Testis (tissue), 2 donors: ENCODE results near the gene NASP.

Experiments
- CTCF ChIP-seq, 3 experiments: fragments of 450-650 bp in 2 of 3; fragments of 200-600 bp in 1 of 3; sonication (generic) in 1 of 3; IDR thresholded peaks; one replicate each; pipeline ENCODE4 v1.5.1; 2016 to 2019; ENCODE audit warnings: antibody characterized with exemption in 3 of 3, mild to moderate bottlenecking in 2 of 3, moderate library complexity in 1 of 3
- POLR2A ChIP-seq: fragments of 450-650 bp; IDR thresholded peaks from one replicate; pipeline ENCODE4 v1.6.1; 2017; ENCODE audit warnings: antibody characterized with exemption, mild to moderate bottlenecking, moderate library complexity

DNA sequence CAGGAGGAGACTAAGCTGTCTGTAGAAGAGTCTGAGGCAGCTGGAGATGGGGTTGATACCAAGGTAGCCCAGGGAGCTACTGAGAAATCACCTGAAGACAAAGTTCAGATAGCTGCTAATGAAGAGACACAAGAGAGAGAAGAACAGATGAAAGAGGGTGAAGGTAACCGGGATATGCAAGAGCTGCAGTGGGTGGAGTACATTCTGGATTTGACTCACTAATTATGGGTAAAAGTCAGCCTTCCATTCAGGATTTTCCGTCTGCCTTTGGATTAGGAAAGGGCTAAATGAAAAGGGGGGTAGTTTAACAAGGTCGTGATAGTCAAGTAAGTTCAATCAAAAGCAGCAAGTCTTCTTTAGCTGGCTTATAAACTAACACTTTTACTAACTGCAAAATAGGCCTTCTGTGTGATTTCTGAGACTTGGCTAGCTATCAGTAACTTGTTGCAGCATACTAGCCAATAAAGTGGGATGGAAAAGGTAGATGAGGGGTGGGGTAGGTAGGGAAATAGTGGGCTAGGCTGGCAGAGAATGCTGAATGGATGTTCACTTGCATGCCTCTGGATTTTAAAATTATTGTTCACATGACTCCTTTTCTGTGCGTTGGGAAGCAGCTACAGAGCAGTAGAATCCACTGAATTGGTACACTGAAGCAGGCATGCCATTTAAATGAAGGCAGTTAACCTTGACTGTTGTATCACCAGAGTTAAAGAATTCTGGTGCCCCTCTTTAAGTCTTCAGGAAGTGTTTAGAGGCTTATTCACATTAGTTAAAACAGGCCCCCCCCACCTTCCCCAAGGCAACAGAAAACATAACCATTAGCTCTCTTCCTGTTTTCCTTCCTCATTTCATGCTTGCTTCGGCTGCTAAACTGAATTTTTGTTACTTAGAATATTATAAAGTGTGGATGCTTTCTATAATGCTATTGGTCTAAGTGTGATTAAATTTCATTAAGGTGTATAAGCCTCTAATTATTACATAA lies 24.6 kb downstream of the NASP start:
- TF ChIP-seq CTCF (IDR thresholded peaks at IDR 0.05) (no peak), POLR2A (no peak)
